Measurements from ENCODE around the gene ZSWIM1. TPM values are rescaled to one million over a fixed set of nuclear protein-coding genes. Genes with fewer than 3 reads are reported as not detected.

The ZSWIM1 gene
- polyA plus RNA-seq, 6 donors from 2014 or later: 3.0 to 11.6 (median 4.7) TPM; not detected in 1

- peak; percentile 88 for ATAC-seq (ENCODE audit: low read depth in 2 of 2)
Observed at GRCh38 chr20:45910670-45911485, 29.9 kb downstream of the ZSWIM1 start.

GRCh38 chr20:45911486-45912343, 30.7 kb downstream of the ZSWIM1 start, which contains the start of gene PLTP:
Gene PLTP, minus strand, starts transcription at chr20:45912155. Its CDS starts 703 bp downstream, at chr20:45911452.
- DNase-seq (peak; percentile 44), ATAC-seq (ENCODE audit: low read depth in 2 of 2) (peak; percentile 24 to 27)
- H3K36me3 Mint-ChIP-seq: no peaks in the 10 kb centered on the region
- peaks cover 12 to 21% (median 20%) of the 10 kb centered on the region in 3 donors for H3K4me1 Mint-ChIP-seq
- peak within 1 kb of the TSS in 5 of 6 donors; percentile 18 to 84 (median 59) for H3K27ac Mint-ChIP-seq
- H3K9me3 Mint-ChIP-seq: peaks cover 0 to 5% (median 0%) of the 10 kb centered on the region in 7 donors
- H3K27me3 Mint-ChIP-seq: peaks cover 10 to 18% (median 17%) of the 10 kb centered on the region in 3 donors
- peak within 1 kb of the TSS; percentile 59 to 94 (median 85) for H3K4me3 Mint-ChIP-seq

More at GRCh38 chr20:45910670-45911485, 29.9 kb downstream of the ZSWIM1 start:
- Mint-ChIP-seq H3K4me1 (peaks cover 12 to 21% (median 20%) of the 10 kb centered on the region in 3 donors), H3K27me3 (peaks cover 8 to 10% (median 10%) of the 10 kb centered on the region in 3 donors), H3K9me3 (peaks cover 0 to 5% (median 0%) of the 10 kb centered on the region in 7 donors), H3K36me3 (no peaks in the 10 kb centered on the region), H3K4me3 (peak overlapping the region; percentile 59 to 94 (median 85)), H3K27ac (peak overlapping the region; percentile 56 to 88 (median 74))
- DNase-seq: peak; percentile 89

- Mint-ChIP-seq H3K4me3 (peak overlapping the region in 7 of 8 donors; percentile 49 to 94 (median 65)), H3K9me3 (peaks cover 0 to 5% (median 0%) of the 10 kb centered on the region in 7 donors), H3K27me3 (peaks cover 10 to 19% (median 18%) of the 10 kb centered on the region in 3 donors), H3K27ac (no peak overlapping the region), H3K4me1 (peaks cover 12 to 21% (median 20%) of the 10 kb centered on the region in 3 donors), H3K36me3 (no peaks in the 10 kb centered on the region)
- no peak for DNase-seq
- no peak for ATAC-seq (ENCODE audit: low read depth in 2 of 2)
Observed at GRCh38 chr20:45912344-45912682, 31.3 kb downstream of the ZSWIM1 start.

DNA sequence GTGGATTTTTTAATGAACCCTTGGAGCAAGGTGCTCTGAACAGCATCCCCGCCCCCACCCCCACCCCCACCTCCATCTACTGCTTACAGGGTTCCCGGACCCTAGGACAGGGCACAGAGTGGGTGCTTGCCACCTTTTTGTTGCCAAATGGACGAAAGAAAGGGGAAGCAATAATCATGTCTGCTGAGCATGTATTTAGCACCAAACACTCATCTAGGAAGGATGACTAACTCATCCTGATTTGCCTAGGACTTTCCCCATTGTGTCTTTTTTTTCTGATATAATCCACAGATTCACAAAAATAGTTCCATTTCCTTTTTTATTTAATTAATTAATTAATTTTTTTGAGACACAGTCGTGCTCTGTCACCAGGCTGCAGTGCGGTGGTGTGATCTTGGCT, 32.1 kb downstream of the ZSWIM1 start:
- peaks cover 10 to 25% (median 18%) of the 10 kb centered on the region in 3 donors for H3K27me3 Mint-ChIP-seq
- H3K9me3 Mint-ChIP-seq: peaks cover 0 to 5% (median 0%) of the 10 kb centered on the region in 7 donors
- H3K27ac Mint-ChIP-seq: no peak overlapping the region
- ATAC-seq (ENCODE audit: low read depth in 2 of 2) (no peak), DNase-seq (no peak)
- H3K4me3 Mint-ChIP-seq: peak overlapping the region in 1 of 8 donors; percentile 44
- peaks cover 12 to 21% (median 20%) of the 10 kb centered on the region in 3 donors for H3K4me1 Mint-ChIP-seq
- no peaks in the 10 kb centered on the region for H3K36me3 Mint-ChIP-seq

DNA sequence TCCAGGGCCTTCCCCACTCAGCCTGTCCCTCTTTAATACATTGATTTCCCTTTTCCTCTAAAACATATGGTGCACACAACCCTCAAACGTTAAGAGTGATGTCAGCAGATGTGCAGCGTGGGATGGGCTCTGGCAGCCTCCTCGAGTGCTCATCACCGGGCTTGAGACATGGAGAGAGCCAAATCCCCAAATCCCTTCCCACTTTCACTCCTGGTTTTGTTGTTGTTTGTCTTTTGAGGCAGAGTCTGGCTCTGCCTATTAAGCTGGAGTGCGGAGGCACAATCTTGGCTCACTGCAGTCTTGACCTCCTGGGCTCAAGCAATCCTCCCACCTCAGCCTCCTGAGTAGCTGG, 36.7 kb downstream of the ZSWIM1 start:
- Mint-ChIP-seq H3K27ac (no peak overlapping the region), H3K4me3 (no peak overlapping the region), H3K4me1 (peaks cover 1 to 6% (median 4%) of the 10 kb centered on the region in 3 donors), H3K27me3 (peaks cover 10 to 61% (median 47%) of the 10 kb centered on the region in 3 donors), H3K9me3 (peaks cover 0 to 2% (median 0%) of the 10 kb centered on the region in 7 donors), H3K36me3 (no peaks in the 10 kb centered on the region)
- ATAC-seq (ENCODE audit: low read depth in 2 of 2): no peak
- no peak for DNase-seq

GRCh38 chr20:45918182-45918737, 37.2 kb downstream of the ZSWIM1 start:
- H3K9me3 Mint-ChIP-seq: peaks cover 0 to 2% (median 0%) of the 10 kb centered on the region in 7 donors
- ATAC-seq (ENCODE audit: low read depth in 2 of 2): no peak
- H3K27ac Mint-ChIP-seq: no peak overlapping the region
- H3K36me3 Mint-ChIP-seq: no peaks in the 10 kb centered on the region
- H3K4me1 Mint-ChIP-seq: peaks cover 0 to 6% (median 4%) of the 10 kb centered on the region in 3 donors
- no peak for DNase-seq
- no peak overlapping the region for H3K4me3 Mint-ChIP-seq
- peaks cover 10 to 62% (median 47%) of the 10 kb centered on the region in 3 donors for H3K27me3 Mint-ChIP-seq

GRCh38 chr20:45918779-45919537, 37.9 kb downstream of the ZSWIM1 start:
- Mint-ChIP-seq H3K27ac (peak overlapping the region in 1 of 6 donors; percentile 14), H3K9me3 (peaks cover 0 to 2% (median 0%) of the 10 kb centered on the region in 7 donors), H3K4me3 (no peak overlapping the region), H3K27me3 (peaks cover 10 to 62% (median 47%) of the 10 kb centered on the region in 3 donors), H3K36me3 (no peaks in the 10 kb centered on the region), H3K4me1 (peaks cover 0 to 6% (median 4%) of the 10 kb centered on the region in 3 donors)
- ATAC-seq (ENCODE audit: low read depth in 2 of 2) (no peak), DNase-seq (no peak)

DNA sequence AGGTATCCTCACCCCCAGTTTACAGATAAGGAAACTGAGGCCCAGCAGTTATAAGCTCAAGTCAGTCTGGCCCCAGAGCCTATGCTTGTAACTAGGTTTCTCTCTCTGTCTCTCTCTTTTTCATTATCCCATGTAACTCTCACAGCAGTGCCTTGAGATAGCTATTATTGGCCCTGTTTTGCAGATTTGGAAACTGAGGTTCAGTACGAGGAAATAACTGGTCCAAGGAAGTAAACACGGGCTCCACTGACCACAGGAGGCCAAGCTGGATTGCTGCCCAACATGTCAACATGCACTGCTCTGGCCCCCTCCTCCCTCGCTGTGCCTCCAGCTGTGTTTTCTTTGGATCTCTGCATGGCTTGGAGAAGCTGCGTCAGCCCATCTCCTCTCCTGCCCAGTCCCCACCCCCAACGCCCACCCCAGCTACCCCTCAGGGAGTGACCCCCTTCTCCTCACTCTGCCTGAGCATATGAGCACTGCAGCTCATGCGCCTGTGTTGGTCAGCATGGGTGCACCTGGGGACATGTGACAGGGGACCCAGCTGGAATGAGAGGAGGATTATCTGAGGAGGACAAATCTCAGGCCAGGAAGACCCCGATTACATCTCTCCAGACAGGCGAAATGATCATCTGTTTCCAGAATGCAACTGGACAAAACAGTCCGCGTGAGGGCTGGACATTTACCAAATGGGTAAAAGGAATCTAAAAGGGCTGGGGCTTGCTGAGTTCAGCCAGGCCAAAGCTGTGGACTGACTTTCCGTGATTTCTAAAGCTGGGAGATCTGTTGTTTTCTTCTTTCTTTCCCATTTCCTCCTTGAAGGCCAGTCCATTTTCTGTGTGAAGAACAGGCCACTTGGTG, 38.7 kb downstream of the ZSWIM1 start:
- ATAC-seq (ENCODE audit: low read depth in 2 of 2): no peak
- H3K27me3 Mint-ChIP-seq: peaks cover 4 to 54% (median 39%) of the 10 kb centered on the region in 3 donors
- no peak overlapping the region for H3K27ac Mint-ChIP-seq
- H3K9me3 Mint-ChIP-seq: peaks cover 0 to 2% (median 0%) of the 10 kb centered on the region in 7 donors
- peaks cover 0 to 6% (median 4%) of the 10 kb centered on the region in 3 donors for H3K4me1 Mint-ChIP-seq
- H3K4me3 Mint-ChIP-seq: no peak overlapping the region
- no peak for DNase-seq
- H3K36me3 Mint-ChIP-seq: no peaks in the 10 kb centered on the region

GRCh38 chr20:45920462-45921336, 39.7 kb downstream of the ZSWIM1 start:
- H3K27ac Mint-ChIP-seq: peak overlapping the region in 1 of 6 donors; percentile 38
- H3K4me3 Mint-ChIP-seq: peak overlapping the region in 1 of 8 donors; percentile 29
- ATAC-seq (ENCODE audit: low read depth in 2 of 2) (no peak), DNase-seq (no peak)
- H3K9me3 Mint-ChIP-seq: peaks cover 0 to 2% (median 0%) of the 10 kb centered on the region in 7 donors
- peaks cover 0 to 6% (median 4%) of the 10 kb centered on the region in 3 donors for H3K4me1 Mint-ChIP-seq
- H3K36me3 Mint-ChIP-seq: no peaks in the 10 kb centered on the region
- peaks cover 4 to 54% (median 39%) of the 10 kb centered on the region in 3 donors for H3K27me3 Mint-ChIP-seq

GRCh38 chr20:45921337-45922189, 40.5 kb downstream of the ZSWIM1 start:
- DNase-seq (no peak), ATAC-seq (ENCODE audit: low read depth in 2 of 2) (no peak)
- Mint-ChIP-seq H3K4me1 (peaks cover 0 to 6% (median 4%) of the 10 kb centered on the region in 3 donors), H3K27me3 (peaks cover 4 to 45% (median 32%) of the 10 kb centered on the region in 3 donors), H3K9me3 (no peaks in the 10 kb centered on the region), H3K36me3 (no peaks in the 10 kb centered on the region), H3K4me3 (no peak overlapping the region), H3K27ac (peak overlapping the region in 1 of 6 donors; percentile 38)
